Hepatocyte (in vitro differentiated cells): ENCODE measurements around the gene GSS.

Experiments
- CTCF ChIP-seq: fragments of 200-600 bp; sonication (generic); IDR thresholded peaks from 2 replicates; pipeline ENCODE4 v1.5.1; 2016; ENCODE audit warnings: antibody characterized with exemption, mild to moderate bottlenecking; ENCODE audit not compliant: poor library complexity
- EZH2 ChIP-seq: fragments of 200-600 bp; sonication (generic); IDR thresholded peaks from 2 replicates; pipeline ENCODE4 v1.6.1; 2016; ENCODE audit warnings: antibody characterized with exemption, mild to moderate bottlenecking, borderline replicate concordance
- EZH2phosphoT487 ChIP-seq: fragments of 200-600 bp; sonication (generic); IDR thresholded peaks from one replicate; pipeline ENCODE4 v1.6.1; 2018; ENCODE audit warnings: antibody characterized with exemption, mild to moderate bottlenecking, low read depth, moderate library complexity; ENCODE audit not compliant: unreplicated experiment, severe bottlenecking

GRCh38 chr20:34978092-34978744 is 22.6 kb upstream of the GSS start:
- TF ChIP-seq CTCF (no peak), EZH2 (no peak), EZH2phosphoT487 (no peak)
